Measurements from ENCODE around the gene ZNRD2.

ZNRD2 gene

DNA sequence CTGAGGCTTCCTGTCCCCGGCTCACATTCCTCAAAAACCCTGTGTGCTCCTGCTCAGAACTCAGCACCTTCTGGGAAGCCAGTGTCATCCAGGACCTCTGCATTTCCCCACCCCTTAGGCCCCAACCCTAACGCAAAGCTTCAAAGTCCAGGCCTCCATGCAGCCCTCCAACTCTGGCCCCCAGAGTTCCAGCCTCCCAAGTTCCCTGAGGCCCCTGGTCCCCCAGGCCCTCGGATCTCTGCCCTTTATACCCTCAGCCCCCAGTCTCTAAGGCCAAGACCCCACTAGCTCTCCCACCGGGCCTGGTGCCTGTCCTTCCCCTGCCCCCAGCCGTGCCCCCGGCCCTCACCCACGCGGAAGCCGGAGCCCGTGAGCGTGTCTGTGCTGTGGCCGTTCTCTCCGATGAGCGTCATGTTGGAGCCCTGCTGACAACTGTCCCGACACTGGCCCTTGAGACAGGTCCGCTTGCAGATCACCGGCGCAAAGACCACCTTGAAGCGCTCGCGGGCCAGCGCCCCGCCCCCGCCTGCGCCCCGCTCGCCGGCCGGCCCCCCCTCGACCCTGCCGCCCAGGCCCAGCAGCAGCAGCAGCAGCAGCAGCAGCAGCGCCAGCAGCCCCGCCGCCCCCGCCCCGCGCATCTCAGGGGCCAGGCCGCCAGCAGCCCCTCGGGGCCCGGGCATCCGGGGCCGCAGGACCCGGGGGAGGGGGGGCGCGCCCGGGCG lies 12.8 kb upstream of the ZNRD2 start:
- no peak for ATAC-seq
- TF ChIP-seq CSDC2 (CRISPR knock-in tag; IDR thresholded peaks at IDR 0.05) (no peak), ISL1 (CRISPR knock-in tag; IDR thresholded peaks at IDR 0.05) (no peak), TOX (CRISPR knock-in tag; IDR thresholded peaks at IDR 0.05; ENCODE audit: borderline replicate concordance) (no peak), ZFP3 (CRISPR knock-in tag; IDR thresholded peaks at IDR 0.05) (no peak), POU6F1 (CRISPR knock-in tag; IDR thresholded peaks at IDR 0.05; ENCODE audit: borderline replicate concordance, low read depth) (no peak), ZNF565 (CRISPR knock-in tag; conservative IDR thresholded peaks at IDR 0.05; ENCODE audit: low read depth) (no peak), GLIS3 (CRISPR knock-in tag; IDR thresholded peaks at IDR 0.05) (no peak), TCF4 (CRISPR knock-in tag; IDR thresholded peaks at IDR 0.05; ENCODE audit: borderline replicate concordance) (no peak), BACH2 (CRISPR knock-in tag; IDR thresholded peaks at IDR 0.05; ENCODE audit: borderline replicate concordance) (no peak), ZNF8 (CRISPR knock-in tag; IDR thresholded peaks at IDR 0.05) (no peak), RARB (CRISPR knock-in tag; IDR thresholded peaks at IDR 0.05) (no peak), TSHZ2 (CRISPR knock-in tag; IDR thresholded peaks at IDR 0.05) (no peak), SNAI2 (CRISPR knock-in tag; IDR thresholded peaks at IDR 0.05) (no peak), ZC3H10 (CRISPR knock-in tag; IDR thresholded peaks at IDR 0.05) (no peak), OSR1 (CRISPR knock-in tag; IDR thresholded peaks at IDR 0.05) (no peak)

DNA sequence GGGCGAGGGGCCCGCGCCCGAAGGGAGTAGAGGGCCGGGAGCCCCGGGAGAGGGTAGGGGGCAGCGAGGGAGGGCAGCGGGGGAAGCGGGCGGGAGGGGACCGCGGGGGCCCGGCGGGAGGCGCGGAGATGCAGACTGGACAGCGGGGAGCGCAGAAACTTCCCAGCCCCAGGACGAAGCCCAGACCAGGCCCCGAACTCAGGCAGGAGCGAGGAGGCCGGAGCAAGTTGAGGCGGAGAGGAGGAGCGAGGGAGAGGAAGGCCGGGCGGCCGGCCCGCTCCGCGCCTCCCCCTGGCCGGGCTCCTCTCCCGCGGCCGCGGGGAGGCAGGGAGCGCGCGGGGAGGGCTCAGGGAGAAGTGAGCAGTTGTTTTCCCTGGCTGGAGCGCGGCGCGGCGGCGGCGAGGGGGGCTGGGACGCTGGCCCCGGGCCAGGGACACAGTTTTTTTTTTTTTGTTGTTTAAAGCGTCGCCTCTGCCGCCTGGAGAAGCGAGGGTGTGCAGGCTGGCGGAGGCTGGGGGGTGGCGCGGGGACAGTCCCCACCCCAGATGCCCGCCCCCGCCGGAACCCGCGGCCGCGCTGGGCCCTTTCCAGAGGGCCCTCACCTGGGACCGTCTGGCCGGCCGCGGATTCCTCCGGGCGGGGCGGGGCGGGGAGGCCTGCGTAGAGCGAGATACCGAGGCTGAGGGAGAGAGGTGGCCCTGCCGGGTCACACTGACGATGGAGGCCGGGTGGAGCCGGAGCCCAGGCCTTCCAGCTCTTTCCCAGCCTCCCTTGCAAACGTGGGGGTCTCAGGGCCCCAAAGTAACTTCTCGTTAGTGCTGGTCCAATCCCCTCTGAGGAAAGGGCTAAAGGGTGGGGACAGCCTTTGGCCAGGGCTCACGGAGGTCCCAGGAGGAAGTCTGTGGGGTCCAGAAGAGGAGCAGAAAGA lies 12.0 kb upstream of the ZNRD2 start, which contains the start of gene LTBP3:
TSS of gene LTBP3 (minus strand) at position 358 of the 928 bp plus-strand sequence. CDS start 400 bp downstream, outside the sequence.
- ATAC-seq = peak; percentile 52
- TF ChIP-seq, protein P1, sequence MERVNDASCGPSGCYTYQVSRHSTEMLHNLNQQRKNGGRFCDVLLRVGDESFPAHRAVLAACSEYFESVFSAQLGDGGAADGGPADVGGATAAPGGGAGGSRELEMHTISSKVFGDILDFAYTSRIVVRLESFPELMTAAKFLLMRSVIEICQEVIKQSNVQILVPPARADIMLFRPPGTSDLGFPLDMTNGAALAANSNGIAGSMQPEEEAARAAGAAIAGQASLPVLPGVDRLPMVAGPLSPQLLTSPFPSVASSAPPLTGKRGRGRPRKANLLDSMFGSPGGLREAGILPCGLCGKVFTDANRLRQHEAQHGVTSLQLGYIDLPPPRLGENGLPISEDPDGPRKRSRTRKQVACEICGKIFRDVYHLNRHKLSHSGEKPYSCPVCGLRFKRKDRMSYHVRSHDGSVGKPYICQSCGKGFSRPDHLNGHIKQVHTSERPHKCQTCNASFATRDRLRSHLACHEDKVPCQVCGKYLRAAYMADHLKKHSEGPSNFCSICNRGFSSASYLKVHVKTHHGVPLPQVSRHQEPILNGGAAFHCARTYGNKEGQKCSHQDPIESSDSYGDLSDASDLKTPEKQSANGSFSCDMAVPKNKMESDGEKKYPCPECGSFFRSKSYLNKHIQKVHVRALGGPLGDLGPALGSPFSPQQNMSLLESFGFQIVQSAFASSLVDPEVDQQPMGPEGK (CRISPR knock-in tag; IDR thresholded peaks at IDR 0.05; ENCODE audit: borderline replicate concordance) = no peak
- no peak for TF ChIP-seq TSHZ2 (CRISPR knock-in tag; IDR thresholded peaks at IDR 0.05)
- TF ChIP-seq RARB (CRISPR knock-in tag; IDR thresholded peaks at IDR 0.05) = no peak
- no peak for TF ChIP-seq GLIS3 (CRISPR knock-in tag; IDR thresholded peaks at IDR 0.05)
- TF ChIP-seq ZFP3 (CRISPR knock-in tag; IDR thresholded peaks at IDR 0.05) = no peak
- TF ChIP-seq BACH2 (CRISPR knock-in tag; IDR thresholded peaks at IDR 0.05; ENCODE audit: borderline replicate concordance) = no peak
- TF ChIP-seq ZNF565 (CRISPR knock-in tag; conservative IDR thresholded peaks at IDR 0.05; ENCODE audit: low read depth) = no peak
- TF ChIP-seq, protein P2, sequence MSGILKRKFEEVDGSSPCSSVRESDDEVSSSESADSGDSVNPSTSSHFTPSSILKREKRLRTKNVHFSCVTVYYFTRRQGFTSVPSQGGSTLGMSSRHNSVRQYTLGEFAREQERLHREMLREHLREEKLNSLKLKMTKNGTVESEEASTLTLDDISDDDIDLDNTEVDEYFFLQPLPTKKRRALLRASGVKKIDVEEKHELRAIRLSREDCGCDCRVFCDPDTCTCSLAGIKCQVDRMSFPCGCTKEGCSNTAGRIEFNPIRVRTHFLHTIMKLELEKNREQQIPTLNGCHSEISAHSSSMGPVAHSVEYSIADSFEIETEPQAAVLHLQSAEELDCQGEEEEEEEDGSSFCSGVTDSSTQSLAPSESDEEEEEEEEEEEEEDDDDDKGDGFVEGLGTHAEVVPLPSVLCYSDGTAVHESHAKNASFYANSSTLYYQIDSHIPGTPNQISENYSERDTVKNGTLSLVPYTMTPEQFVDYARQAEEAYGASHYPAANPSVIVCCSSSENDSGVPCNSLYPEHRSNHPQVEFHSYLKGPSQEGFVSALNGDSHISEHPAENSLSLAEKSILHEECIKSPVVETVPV (CRISPR knock-in tag; IDR thresholded peaks at IDR 0.05) = no peak
- no peak for TF ChIP-seq SNAI2 (CRISPR knock-in tag; IDR thresholded peaks at IDR 0.05)
- no peak for TF ChIP-seq CSDC2 (CRISPR knock-in tag; IDR thresholded peaks at IDR 0.05)
- TF ChIP-seq ZNF8 (CRISPR knock-in tag; IDR thresholded peaks at IDR 0.05) = no peak
- no peak for TF ChIP-seq ZNF70 (CRISPR knock-in tag; IDR thresholded peaks at IDR 0.05)
- TF ChIP-seq TOX (CRISPR knock-in tag; IDR thresholded peaks at IDR 0.05; ENCODE audit: borderline replicate concordance) = no peak
- TF ChIP-seq ESRRG (CRISPR knock-in tag; IDR thresholded peaks at IDR 0.05) = no peak
- no peak for TF ChIP-seq POU6F1 (CRISPR knock-in tag; IDR thresholded peaks at IDR 0.05; ENCODE audit: borderline replicate concordance, low read depth)
- TF ChIP-seq CREB5 (CRISPR knock-in tag; IDR thresholded peaks at IDR 0.05; ENCODE audit: low read depth) = no peak
- TF ChIP-seq ISL1 (CRISPR knock-in tag; IDR thresholded peaks at IDR 0.05) = no peak
- TF ChIP-seq ZC3H10 (CRISPR knock-in tag; IDR thresholded peaks at IDR 0.05) = no peak
- no peak for TF ChIP-seq OSR1 (CRISPR knock-in tag; IDR thresholded peaks at IDR 0.05)
